Endothelial cell of umbilical vein (primary cell): ENCODE data around the gene SLC30A7. TPM values are rescaled to one million over a fixed set of nuclear protein-coding genes. Genes with fewer than 3 reads are reported as not detected.

Source experiments
- BruUV-seq: library from RNA; stranded (reverse); fragments of 400-500 nt; replicated peaks from 2 replicates; lab custom pipeline; 2021; lab: Mats Ljungman, UMichigan
- CTCF ChIA-PET: fragments of 300-600, 350-600 bp; sonication (Branson Sonifier 250); formaldehyde crosslinking; loops from one replicate; lab custom pipeline; 2021; ENCODE audit warnings: antibody characterized with exemption, inconsistent platforms; lab: Charles Lee
- POLR2A ChIA-PET: fragments of 300-600, 350-600 bp; sonication (Branson Sonifier 250); formaldehyde crosslinking; loops from one replicate; lab custom pipeline; 2021; ENCODE audit warnings: antibody characterized with exemption, inconsistent platforms; lab: Charles Lee
- DNase-seq: peaks from one replicate; pipeline ENCODE4 v3.0.0-alpha.2; 2011; ENCODE audit warnings: low read depth, low spot score
- FAIRE-seq: peaks from 2 replicates; lab custom pipeline; 2011; peaks lifted over from hg19 to GRCh38; lab: Jason Lieb, UNC
- H2AFZ ChIP-seq: 2 replicates; pipeline ENCODE4 v1.6.0; 2012; ENCODE audit warnings: low read depth, low read length, control low read depth, inconsistent platforms
- H3K27ac ChIP-seq: 2 replicates; pipeline ENCODE4 v1.5.1; 2011; ENCODE audit warnings: low read depth, mild to moderate bottlenecking, control low read depth, low read length, moderate library complexity; ENCODE audit not compliant: insufficient read depth
- H3K27me3 ChIP-seq, 2 experiments: 2 replicates each; pipeline versions ENCODE4 v1.6.0 to v1.6.1; 2011; ENCODE audit warnings: low read length in 2 of 2, mixed read lengths in 1 of 2; ENCODE audit not compliant: control insufficient read depth in 2 of 2, insufficient read depth in 2 of 2
- H3K36me3 ChIP-seq, 2 experiments: 2 replicates in 1 of 2; 3 replicates in 1 of 2; pipeline ENCODE4 v1.5.1; 2011; ENCODE audit warnings: low read length in 2 of 2, mild to moderate bottlenecking in 1 of 2, moderate library complexity in 1 of 2; ENCODE audit not compliant: control insufficient read depth in 2 of 2, insufficient read depth in 2 of 2; ENCODE audit errors: extremely low read depth in 1 of 2
- H3K4me1 ChIP-seq: 3 replicates; pipeline ENCODE4 v1.5.1; 2011; ENCODE audit warnings: mild to moderate bottlenecking, low read length; ENCODE audit not compliant: control insufficient read depth, insufficient read depth; ENCODE audit errors: extremely low read depth
- H3K4me2 ChIP-seq: 2 replicates; pipeline ENCODE4 v1.6.1; 2011; ENCODE audit warnings: low read length, control low read depth, mixed read lengths; ENCODE audit not compliant: insufficient read depth
- H3K4me3 ChIP-seq, 3 experiments: fragments of 200-600 bp in 1 of 3; sonication (generic), shearing (Covaris generic) in 1 of 3; replicated peaks in 1 of 3; 2 replicates each; pipeline ENCODE4 v1.5.1; 2011 to 2016; ENCODE audit warnings: control low read depth in 3 of 3, low read length in 3 of 3, mild to moderate bottlenecking in 2 of 3, inconsistent platforms in 1 of 3, low read depth in 1 of 3, moderate library complexity in 1 of 3; ENCODE audit not compliant: insufficient read depth in 1 of 3
- H3K79me2 ChIP-seq: 2 replicates; pipeline ENCODE4 v1.6.0; 2012; ENCODE audit warnings: low read length, inconsistent platforms; ENCODE audit not compliant: control insufficient read depth, insufficient read depth
- H3K9ac ChIP-seq: replicated peaks from 2 replicates; pipeline ENCODE3; 2011; ENCODE audit warnings: low read length, control low read depth; ENCODE audit not compliant: insufficient read depth; ENCODE audit errors: extremely low read depth
- H3K9me1 ChIP-seq: replicated peaks from 3 replicates; pipeline ENCODE4 v1.6.0; 2011; ENCODE audit warnings: mild to moderate bottlenecking, low read length; ENCODE audit not compliant: control insufficient read depth, insufficient read depth; ENCODE audit errors: extremely low read depth
- H3K9me3 ChIP-seq: replicated peaks from 2 replicates; pipeline ENCODE4 v1.5.1; 2012; ENCODE audit warnings: low read length, inconsistent platforms; ENCODE audit not compliant: control insufficient read depth, insufficient read depth
- H4K20me1 ChIP-seq: replicated peaks from 2 replicates; pipeline ENCODE3; 2011; ENCODE audit warnings: mild to moderate bottlenecking, low read length; ENCODE audit not compliant: control insufficient read depth, insufficient read depth; ENCODE audit errors: extremely low read depth
- EZH2 ChIP-seq: IDR thresholded peaks from 2 replicates; pipeline ENCODE4 v1.6.1; 2012; ENCODE audit warnings: borderline replicate concordance, low read depth, mild to moderate bottlenecking, moderate library complexity, low read length, inconsistent platforms; ENCODE audit not compliant: severe bottlenecking
- FOS ChIP-seq: IDR thresholded peaks from 2 replicates; pipeline ENCODE4 v1.6.1; 2011; ENCODE audit warnings: mild to moderate bottlenecking, low read length, moderate library complexity, borderline replicate concordance; ENCODE audit not compliant: insufficient read depth
- GATA2 ChIP-seq: IDR thresholded peaks from 2 replicates; pipeline ENCODE4 v1.7.0; 2011; ENCODE audit warnings: low read depth, mild to moderate bottlenecking, moderate library complexity, mixed read lengths, low read length; ENCODE audit not compliant: insufficient read length, insufficient read depth
- JUN ChIP-seq: IDR thresholded peaks from 2 replicates; pipeline ENCODE4 v1.6.1; 2011; ENCODE audit warnings: borderline replicate concordance, low read depth; ENCODE audit not compliant: insufficient read length, insufficient read depth
- MAX ChIP-seq: IDR thresholded peaks from 2 replicates; pipeline ENCODE4 v1.6.1; 2011; ENCODE audit not compliant: insufficient read depth, insufficient read length
- MYC ChIP-seq: IDR thresholded peaks from one replicate; pipeline ENCODE4 v1.6.1; 2011; ENCODE audit warnings: mild to moderate bottlenecking, low read depth, low read length
- POLR2A ChIP-seq: IDR thresholded peaks from 2 replicates; pipeline ENCODE4 v1.6.1; 2012; ENCODE audit warnings: low read depth, mild to moderate bottlenecking, control low read depth, low read length
- dilution Hi-C: fragments of 300-500 bp; cut with MboI; formaldehyde crosslinking; loops from one replicate; pipeline ENCODE4 v1.15.0; 2019; ENCODE audit warnings: low sequenced_read_pairs; ENCODE audit not compliant: extremely low pct_ligation_motif_present
- intact Hi-C: fragments of 100-400 bp; cut with micrococcal nuclease; formaldehyde crosslinking; loops from one replicate; pipeline ENCODE4 v1.10.0; 2022
- polyA plus RNA-seq, 4 experiments: library from polyadenylated mRNA; depleted of rRNA in 3 of 4; stranded (reverse) in 3 of 4; unstranded in 1 of 4; fragments of >200 nt; gene quantifications; 2 replicates each; pipeline versions ENCODE4 v1.2.1 to v1.2.3, GENCODE V29; 2011 to 2012; ENCODE audit warnings: missing spikeins in 1 of 4
- total RNA-seq: library from RNA; stranded (reverse); gene quantifications from 2 replicates; pipeline ENCODE4 v1.2.3, GENCODE V29; 2021
- TF ChIP-seq, protein P1 (sequence below), 2 donors: IDR thresholded peaks; 1 replicate in 1 of 2; 2 replicates in 1 of 2; pipeline ENCODE4 v1.5.1; 2011; ENCODE audit warnings: low read length in 2 of 2, mild to moderate bottlenecking in 2 of 2, moderate library complexity in 2 of 2, control low read depth in 1 of 2, inconsistent platforms in 1 of 2, low read depth in 1 of 2; ENCODE audit not compliant: insufficient read depth in 1 of 2; ENCODE audit errors: extremely low read depth in 1 of 2

The SLC30A7 gene
- total and polyA plus RNA-seq, 2 donors (not counting 3 experiments of a cell fraction or from before 2014, with no cell fraction given): 9.3 to 38.6 TPM

DNA sequence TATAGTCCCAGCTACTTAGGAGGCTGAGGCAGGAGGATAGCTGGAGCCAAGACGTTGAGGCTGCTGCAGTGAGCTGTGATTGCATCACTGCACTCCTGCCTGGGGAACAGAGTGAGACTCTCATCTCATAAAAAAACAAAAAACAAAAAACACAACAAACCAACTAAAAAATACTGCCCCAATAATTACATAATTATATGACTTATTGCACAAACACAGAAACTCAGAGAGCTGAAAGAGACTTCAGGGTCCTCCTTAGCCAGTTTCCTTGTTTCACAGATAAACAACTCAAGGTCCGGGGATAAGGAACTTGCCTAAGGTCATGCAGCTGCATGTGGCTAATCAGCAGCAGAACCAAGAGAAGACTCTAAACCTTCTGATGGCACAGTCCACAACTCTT is 13.2 kb upstream of the SLC30A7 start:
- Histone ChIP-seq H3K27ac (no peak overlapping the region), H4K20me1 (no peaks in the 10 kb centered on the region), H3K9me1 (no peaks in the 10 kb centered on the region), H3K4me2 (no peak overlapping the region), H3K4me1 (peaks cover 14% of the 10 kb centered on the region), H3K79me2 (no peaks in the 10 kb centered on the region), H3K9ac (no peak overlapping the region), H3K4me3 (no peak overlapping the region), H3K36me3 (no peaks in the 10 kb centered on the region), H2AFZ (no peak overlapping the region), H3K9me3 (no peaks in the 10 kb centered on the region), H3K27me3 (no peaks in the 10 kb centered on the region)
- TF ChIP-seq JUN: no peak
- no peak for TF ChIP-seq FOS
- no peak for TF ChIP-seq GATA2
- no peak for TF ChIP-seq MAX
- no peak for TF ChIP-seq EZH2
- TF ChIP-seq, protein P1, sequence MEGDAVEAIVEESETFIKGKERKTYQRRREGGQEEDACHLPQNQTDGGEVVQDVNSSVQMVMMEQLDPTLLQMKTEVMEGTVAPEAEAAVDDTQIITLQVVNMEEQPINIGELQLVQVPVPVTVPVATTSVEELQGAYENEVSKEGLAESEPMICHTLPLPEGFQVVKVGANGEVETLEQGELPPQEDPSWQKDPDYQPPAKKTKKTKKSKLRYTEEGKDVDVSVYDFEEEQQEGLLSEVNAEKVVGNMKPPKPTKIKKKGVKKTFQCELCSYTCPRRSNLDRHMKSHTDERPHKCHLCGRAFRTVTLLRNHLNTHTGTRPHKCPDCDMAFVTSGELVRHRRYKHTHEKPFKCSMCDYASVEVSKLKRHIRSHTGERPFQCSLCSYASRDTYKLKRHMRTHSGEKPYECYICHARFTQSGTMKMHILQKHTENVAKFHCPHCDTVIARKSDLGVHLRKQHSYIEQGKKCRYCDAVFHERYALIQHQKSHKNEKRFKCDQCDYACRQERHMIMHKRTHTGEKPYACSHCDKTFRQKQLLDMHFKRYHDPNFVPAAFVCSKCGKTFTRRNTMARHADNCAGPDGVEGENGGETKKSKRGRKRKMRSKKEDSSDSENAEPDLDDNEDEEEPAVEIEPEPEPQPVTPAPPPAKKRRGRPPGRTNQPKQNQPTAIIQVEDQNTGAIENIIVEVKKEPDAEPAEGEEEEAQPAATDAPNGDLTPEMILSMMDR (IDR thresholded peaks at IDR 0.05; ENCODE audit: extremely low read depth in 1 of 2, insufficient read depth in 1 of 2, low read depth in 1 of 2, low read length in 2 of 2): no peak
- TF ChIP-seq MYC: no peak
- no peak for TF ChIP-seq POLR2A
- ChIA-PET CTCF (interaction anchor here (1.6 to 4.0 kb wide), 4 partner anchors 11 to 475 kb away, joined by 3 to 23 read pairs (median 7); partner anchors contain the start of gene EXTL2), POLR2A (no interaction called here)
- intact Hi-C loops (no loop called here), dilution Hi-C loops (no loop called here)
- no TSS peak for BruUV-seq
- FAIRE-seq: no peak
- no peak for DNase-seq
